Measurements from ENCODE around the gene SPOPL. TPM values are rescaled to one million over a fixed set of nuclear protein-coding genes. Genes with fewer than 3 reads are reported as not detected.

Gene SPOPL
- total RNA-seq = 10 to 100 TPM; 19.7 to 24.9 TPM

- Histone ChIP-seq H3K4me3 (peak within 1 kb of the TSS; percentile 75 to 87), H3K27me3 (replicated peaks; ENCODE audit: insufficient read depth) (no peaks in the 10 kb centered on the region), H3K9me3 (no peaks in the 10 kb centered on the region), H3K36me3 (no peaks in the 10 kb centered on the region), H3K27ac (peak within 1 kb of the TSS; percentile 92 to 94), H3K4me1 (replicated peaks) (no peaks in the 10 kb centered on the region)
- DNase-seq (ENCODE audit: low spot score) = peak; percentile 94
- TF ChIP-seq POLR2AphosphoS5 (IDR thresholded peaks at IDR 0.05) = no peak
- TF ChIP-seq, protein P1, sequence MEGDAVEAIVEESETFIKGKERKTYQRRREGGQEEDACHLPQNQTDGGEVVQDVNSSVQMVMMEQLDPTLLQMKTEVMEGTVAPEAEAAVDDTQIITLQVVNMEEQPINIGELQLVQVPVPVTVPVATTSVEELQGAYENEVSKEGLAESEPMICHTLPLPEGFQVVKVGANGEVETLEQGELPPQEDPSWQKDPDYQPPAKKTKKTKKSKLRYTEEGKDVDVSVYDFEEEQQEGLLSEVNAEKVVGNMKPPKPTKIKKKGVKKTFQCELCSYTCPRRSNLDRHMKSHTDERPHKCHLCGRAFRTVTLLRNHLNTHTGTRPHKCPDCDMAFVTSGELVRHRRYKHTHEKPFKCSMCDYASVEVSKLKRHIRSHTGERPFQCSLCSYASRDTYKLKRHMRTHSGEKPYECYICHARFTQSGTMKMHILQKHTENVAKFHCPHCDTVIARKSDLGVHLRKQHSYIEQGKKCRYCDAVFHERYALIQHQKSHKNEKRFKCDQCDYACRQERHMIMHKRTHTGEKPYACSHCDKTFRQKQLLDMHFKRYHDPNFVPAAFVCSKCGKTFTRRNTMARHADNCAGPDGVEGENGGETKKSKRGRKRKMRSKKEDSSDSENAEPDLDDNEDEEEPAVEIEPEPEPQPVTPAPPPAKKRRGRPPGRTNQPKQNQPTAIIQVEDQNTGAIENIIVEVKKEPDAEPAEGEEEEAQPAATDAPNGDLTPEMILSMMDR (IDR thresholded peaks at IDR 0.05) = peak; percentile 32 to 49 (median 42)
- peak; percentile 49 for TF ChIP-seq POLR2A (IDR thresholded peaks at IDR 0.05)
- WGBS = 1% methylated on average over 74 of the region's 86 CpGs
- intact Hi-C loops (cut with DNase I) = no loop called here
These were observed at the start of gene SPOPL for GRCh38 chr2:138501425-138502254. Gene SPOPL (plus strand): TSS chr2:138501770. CDS start chr2:138550217, 48,447 bp downstream.

GRCh38 chr2:138452324-138452723, 49.2 kb upstream of the SPOPL start:
- no peak for DNase-seq (ENCODE audit: low spot score)
- no peaks in the 10 kb centered on the region for H3K27me3 ChIP-seq (replicated peaks; ENCODE audit: insufficient read depth)
- no peaks in the 10 kb centered on the region for H3K9me3 ChIP-seq
- H3K4me3 ChIP-seq = no peak overlapping the region
- intact Hi-C loops (cut with DNase I) = no loop called here
- no peaks in the 10 kb centered on the region for H3K36me3 ChIP-seq
- H3K4me1 ChIP-seq (replicated peaks) = no peaks in the 10 kb centered on the region
- H3K27ac ChIP-seq = no peak overlapping the region
- TF ChIP-seq POLR2A (IDR thresholded peaks at IDR 0.05) = no peak
- TF ChIP-seq, protein P1 (IDR thresholded peaks at IDR 0.05) = no peak
- no peak for TF ChIP-seq POLR2AphosphoS5 (IDR thresholded peaks at IDR 0.05)
- WGBS = 100% methylated on average over 1 of the region's 1 CpG

DNA sequence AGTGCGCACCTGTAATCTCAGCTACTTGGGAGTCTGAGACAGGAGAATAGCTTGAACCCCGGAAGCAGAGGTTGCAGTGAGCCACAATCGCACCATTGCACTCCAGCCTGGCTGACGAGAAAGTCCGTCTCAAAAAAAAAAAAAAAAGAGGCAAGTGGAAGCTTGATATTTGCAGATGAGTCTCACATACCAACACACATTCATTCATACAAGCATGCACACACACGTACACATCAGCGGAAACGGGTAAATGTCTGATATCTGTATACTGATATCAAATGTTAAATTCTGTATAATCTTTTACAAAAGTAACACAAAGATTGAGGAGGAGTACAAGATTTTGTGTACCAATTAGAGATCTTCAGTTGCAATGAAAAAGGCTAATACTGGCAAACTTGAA, 47.8 kb upstream of the SPOPL start:
- no peak for DNase-seq (ENCODE audit: low spot score)
- no peaks in the 10 kb centered on the region for H3K36me3 ChIP-seq
- no peak for TF ChIP-seq POLR2A (IDR thresholded peaks at IDR 0.05)
- TF ChIP-seq, protein P1 (IDR thresholded peaks at IDR 0.05) = no peak
- no peak for TF ChIP-seq POLR2AphosphoS5 (IDR thresholded peaks at IDR 0.05)
- WGBS = 64% methylated on average over 8 of the region's 8 CpGs
- intact Hi-C loops (cut with DNase I) = no loop called here
- H3K4me1 ChIP-seq (replicated peaks) = no peaks in the 10 kb centered on the region
- H3K27ac ChIP-seq = no peak overlapping the region
- no peaks in the 10 kb centered on the region for H3K9me3 ChIP-seq
- H3K4me3 ChIP-seq = no peak overlapping the region
- H3K27me3 ChIP-seq (replicated peaks; ENCODE audit: insufficient read depth) = no peaks in the 10 kb centered on the region

DNA sequence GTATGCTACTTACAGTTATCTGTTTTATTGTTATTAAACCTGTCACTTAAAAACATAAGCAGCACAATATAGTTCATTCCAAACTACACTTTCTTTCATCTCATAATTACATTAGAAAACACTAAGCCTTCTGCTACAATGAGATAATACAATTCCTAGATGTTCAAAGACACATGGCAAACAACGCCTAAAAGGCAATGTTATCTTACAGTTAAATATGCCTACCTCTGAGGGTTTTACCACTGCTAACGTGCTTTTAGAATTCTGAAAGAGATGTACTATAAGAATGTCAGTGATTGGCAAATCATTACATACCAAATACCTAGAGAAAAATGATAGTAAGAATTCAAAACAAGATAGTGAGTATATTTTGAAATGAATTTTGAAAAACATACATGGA, 46.8 kb upstream of the SPOPL start:
- no peak for DNase-seq (ENCODE audit: low spot score)
- TF ChIP-seq POLR2AphosphoS5 (IDR thresholded peaks at IDR 0.05) (no peak), POLR2A (IDR thresholded peaks at IDR 0.05) (no peak)
- TF ChIP-seq, protein P1 (IDR thresholded peaks at IDR 0.05) = no peak
- 62% methylated on average over 2 of the region's 2 CpGs for WGBS
- H3K27me3 ChIP-seq (replicated peaks; ENCODE audit: insufficient read depth) = no peaks in the 10 kb centered on the region
- H3K4me1 ChIP-seq (replicated peaks) = no peaks in the 10 kb centered on the region
- H3K4me3 ChIP-seq = no peak overlapping the region
- no peak overlapping the region for H3K27ac ChIP-seq
- intact Hi-C loops (cut with DNase I) = no loop called here
- no peaks in the 10 kb centered on the region for H3K9me3 ChIP-seq
- H3K36me3 ChIP-seq = no peaks in the 10 kb centered on the region

- WGBS = 66% methylated on average over 2 of the region's 2 CpGs
- Histone ChIP-seq H3K4me3 (no peak overlapping the region), H3K9me3 (no peaks in the 10 kb centered on the region), H3K4me1 (replicated peaks) (no peaks in the 10 kb centered on the region), H3K36me3 (no peaks in the 10 kb centered on the region), H3K27ac (no peak overlapping the region), H3K27me3 (replicated peaks; ENCODE audit: insufficient read depth) (no peaks in the 10 kb centered on the region)
- no peak for DNase-seq (ENCODE audit: low spot score)
- no peak for TF ChIP-seq POLR2AphosphoS5 (IDR thresholded peaks at IDR 0.05)
- no peak for TF ChIP-seq POLR2A (IDR thresholded peaks at IDR 0.05)
- TF ChIP-seq, protein P1 (IDR thresholded peaks at IDR 0.05) = no peak
- intact Hi-C loops (cut with DNase I) = no loop called here
These were observed 46.3 kb upstream of the SPOPL start for GRCh38 chr2:138455275-138455674.
